HG03025 (cell line): Measurements from ENCODE around the gene CCL5.
"Not testable (repeated sequence)": the region's sequence is repeated elsewhere in the genome, so short reads cannot be mapped to it uniquely, and the experiment has no call there.

Source experiments
- ATAC-seq: cut with Tn5 transposase; IDR thresholded peaks from one replicate; pipeline ENCODE4 v1.9.1; 2021; ENCODE audit warnings: mild to moderate bottlenecking, moderate library complexity; ENCODE audit not compliant: unreplicated experiment, low FRiP score

Gene CCL5

DNA sequence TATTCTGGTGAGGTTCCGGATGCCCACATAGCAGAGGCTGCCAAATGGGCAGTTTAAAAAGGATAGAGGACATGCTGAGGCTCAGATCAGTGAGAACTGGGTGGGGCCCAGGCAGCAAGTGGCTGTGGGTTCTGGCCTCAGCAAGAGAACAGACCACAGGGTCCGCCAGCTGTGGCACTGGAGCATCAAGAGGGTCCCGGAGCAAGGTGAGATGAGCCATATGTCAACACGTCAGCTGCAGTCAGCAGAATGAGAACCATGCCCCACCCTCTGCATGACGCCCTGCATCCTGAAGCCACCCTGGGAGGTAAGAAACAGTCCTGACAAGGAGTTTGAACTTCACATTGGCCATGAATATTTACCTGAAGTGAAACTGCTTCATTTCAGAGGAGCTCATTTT is 20.1 kb upstream of the CCL5 start:
- no peak for ATAC-seq

GRCh38 chr17:35898283-35899070 is 18.3 kb upstream of the CCL5 start:
- no peak for ATAC-seq

- ATAC-seq, result not testable (repeated sequence)
Measured at GRCh38 chr17:35897772-35898171, 17.6 kb upstream of the CCL5 start.

- ATAC-seq, result no peak
Measured at GRCh38 chr17:35895636-35896587, 15.8 kb upstream of the CCL5 start.

DNA sequence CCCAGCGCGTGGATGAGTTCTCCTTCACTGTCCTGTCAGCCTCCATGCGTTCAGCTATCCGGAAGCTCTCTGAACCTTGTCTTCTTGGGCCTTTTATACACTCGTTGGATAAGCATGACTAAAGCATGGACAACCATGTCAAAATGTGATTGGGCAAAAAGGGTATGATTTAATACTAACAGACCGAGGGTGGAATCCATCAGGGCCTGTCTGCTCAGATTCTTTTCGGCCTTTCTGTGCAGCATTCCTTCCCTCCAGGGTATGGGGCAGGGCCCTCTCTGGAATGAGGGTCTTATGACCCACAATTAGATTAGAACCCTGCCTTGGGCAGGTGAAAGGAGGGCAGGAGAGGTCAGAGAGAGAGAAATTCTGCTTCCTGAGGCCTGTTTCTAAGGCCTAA is 14.0 kb upstream of the CCL5 start:
- no peak for ATAC-seq

DNA sequence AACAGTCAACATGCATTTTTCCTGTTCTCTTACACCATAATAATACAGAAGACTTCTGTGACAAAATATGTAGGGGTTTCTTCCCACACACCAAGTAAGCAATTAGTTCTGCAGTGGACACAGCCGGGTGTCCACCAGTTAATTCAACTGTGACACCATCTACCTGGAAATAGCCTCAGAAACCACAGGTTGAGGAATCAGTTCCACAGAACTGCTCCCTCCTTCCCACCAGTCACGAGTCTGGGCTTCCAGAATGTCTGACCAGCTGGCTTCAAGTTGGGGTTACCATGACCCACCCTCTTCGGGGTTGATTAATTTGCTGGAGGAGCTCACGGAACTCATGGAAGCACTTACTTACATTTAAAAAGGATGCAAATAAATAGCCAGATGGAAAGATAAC is 13.6 kb upstream of the CCL5 start:
- ATAC-seq, result no peak

DNA sequence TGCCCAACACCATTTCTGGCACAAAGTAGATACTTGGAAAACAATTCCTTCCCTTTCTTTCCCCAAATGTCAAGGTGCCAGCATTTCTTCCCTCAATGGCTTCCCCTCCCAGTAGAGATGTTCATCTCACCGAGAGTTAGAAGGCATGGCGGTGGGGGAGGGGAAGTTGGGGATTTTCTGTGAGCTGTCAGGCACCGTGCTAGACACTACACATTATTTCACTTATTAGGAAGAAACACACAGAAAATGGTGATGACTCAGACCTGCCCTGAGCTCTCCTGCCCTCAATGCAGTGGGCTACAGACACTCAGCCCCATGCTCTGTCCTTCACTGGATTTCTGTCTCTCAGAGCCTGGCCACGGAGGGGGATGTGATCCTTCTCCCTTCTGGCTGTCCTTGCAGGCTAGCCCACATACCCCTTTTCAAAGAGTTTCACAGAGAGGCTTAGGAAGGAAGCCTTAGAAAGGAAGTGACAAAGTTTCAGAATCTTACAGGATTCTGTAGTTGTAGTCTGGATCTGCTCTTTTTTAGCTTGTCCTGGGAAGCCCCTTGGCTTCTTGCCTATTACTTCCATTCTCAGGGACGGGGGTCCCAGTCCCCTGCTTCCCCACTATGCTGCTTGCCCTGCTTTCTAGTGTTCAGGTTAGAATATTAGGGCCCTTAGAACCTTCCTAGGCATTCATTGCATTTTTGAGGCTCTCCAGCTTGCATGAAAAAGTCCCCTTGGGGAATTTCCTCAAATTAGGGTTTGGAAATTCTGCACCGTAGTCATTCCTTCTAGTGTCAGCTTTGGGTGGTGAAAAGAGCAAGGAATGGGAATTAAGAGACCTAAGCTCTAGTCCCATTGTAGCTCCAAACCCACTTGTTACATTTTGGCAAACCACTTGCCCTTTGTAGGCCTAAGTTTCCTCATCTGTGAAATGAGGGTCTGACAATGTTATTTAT is 12.2 kb upstream of the CCL5 start:
- ATAC-seq, result no peak

- ATAC-seq, result no peak
Measured at GRCh38 chr17:35891269-35891668, 11.1 kb upstream of the CCL5 start.

GRCh38 chr17:35890774-35891155 is 10.6 kb upstream of the CCL5 start:
- no peak for ATAC-seq

GRCh38 chr17:35889818-35890773 is 9.9 kb upstream of the CCL5 start:
- ATAC-seq, result no peak

DNA sequence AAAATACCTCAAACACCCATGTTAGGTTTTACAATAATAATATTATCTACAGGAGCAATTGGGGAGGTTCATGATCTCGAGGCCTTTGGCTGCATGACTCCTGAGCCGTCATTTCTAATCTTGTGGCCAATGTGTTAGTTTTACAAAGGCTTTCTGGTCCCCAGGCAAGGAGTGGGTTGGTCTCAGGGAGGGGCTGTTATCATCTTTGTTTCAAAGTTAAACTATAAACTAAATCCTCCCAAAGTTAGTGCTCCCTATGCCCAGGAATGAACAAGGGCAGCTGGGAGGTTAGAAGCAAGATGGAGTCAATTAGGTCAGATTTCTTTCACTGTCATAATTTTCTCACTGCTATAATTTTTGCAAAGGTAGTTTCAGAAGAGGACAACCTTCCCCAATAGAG is 9.1 kb upstream of the CCL5 start:
- no peak for ATAC-seq

- ATAC-seq, result no peak
Measured at GRCh38 chr17:35878361-35878760, 1.8 kb downstream of the CCL5 start.

DNA sequence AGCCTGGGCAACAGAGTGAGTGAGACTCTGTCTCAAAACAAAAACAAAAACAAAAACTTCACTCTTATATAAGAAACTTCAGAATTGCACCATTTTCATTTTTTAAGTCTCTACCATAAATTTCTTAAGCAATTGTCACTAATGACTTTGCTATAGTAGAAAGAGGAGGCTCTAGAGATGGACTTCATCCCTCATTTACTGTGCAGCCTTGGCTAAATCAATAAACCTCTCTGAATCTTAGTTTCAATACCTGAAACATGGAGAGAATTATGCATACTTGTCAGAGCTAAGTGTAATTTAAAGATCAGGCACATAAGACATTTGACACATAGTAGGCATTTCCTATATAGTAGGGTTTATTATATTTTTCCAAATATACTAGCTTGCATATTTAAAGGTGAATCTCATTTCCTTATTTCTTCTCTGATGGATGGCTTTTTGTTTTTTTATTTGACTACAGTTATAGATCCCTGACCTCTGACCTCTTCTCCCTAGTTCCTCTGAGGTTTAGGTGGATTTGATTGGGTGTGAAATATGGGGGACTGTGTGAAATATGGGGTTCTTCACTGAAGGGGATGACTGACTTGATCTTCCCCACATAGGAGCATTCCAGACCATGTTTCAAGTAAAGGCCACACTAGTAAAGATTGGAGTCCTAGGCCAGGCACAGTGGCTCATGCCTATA is 2.7 kb downstream of the CCL5 start:
- ATAC-seq, result no peak

- ATAC-seq, result no peak
Measured at GRCh38 chr17:35876534-35876933, 3.6 kb downstream of the CCL5 start.

- no peak for ATAC-seq
Measured at GRCh38 chr17:35875800-35876139, 4.4 kb downstream of the CCL5 start.

DNA sequence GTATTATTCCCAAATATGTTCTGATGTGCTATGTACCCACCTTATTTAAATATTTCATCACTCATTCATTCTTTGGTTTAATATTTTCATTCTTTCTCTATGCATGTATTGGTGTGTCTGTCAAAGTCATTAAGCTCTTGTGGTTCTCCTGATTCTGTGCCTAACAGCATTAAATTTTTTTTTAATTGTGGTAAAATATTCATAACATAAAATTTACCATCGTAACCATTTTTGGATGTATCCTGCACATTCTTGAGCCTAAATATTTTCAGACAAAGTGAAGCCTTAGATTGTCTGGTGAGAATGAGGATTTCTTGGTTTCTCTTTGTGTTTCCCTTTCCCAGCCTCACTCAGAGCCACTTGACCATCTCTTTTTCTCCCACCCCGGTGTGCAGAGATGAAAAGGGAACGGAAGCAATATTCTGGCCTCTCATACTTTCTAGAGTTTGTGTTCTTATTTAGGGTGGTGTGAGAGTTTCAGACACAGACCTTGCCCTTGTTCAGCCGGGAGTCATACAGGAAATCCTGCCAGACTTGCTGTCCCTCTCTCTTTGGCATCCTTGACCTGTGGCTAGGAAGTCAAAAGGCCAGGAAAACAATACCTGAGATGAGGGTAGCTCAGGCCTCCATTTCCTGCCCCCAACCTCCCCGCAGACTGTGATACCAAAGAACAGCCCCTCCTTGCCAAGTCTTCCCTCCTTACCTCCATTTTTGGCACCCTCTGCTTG is 4.9 kb downstream of the CCL5 start:
- no peak for ATAC-seq

GRCh38 chr17:35872196-35872980 is 7.8 kb downstream of the CCL5 start:
- no peak for ATAC-seq
